Neural cell (in vitro differentiated cells): ENCODE data around the gene LARP6. TPM values are rescaled to one million over a fixed set of nuclear protein-coding genes. Genes with fewer than 3 reads are reported as not detected.

Experiments used
- H2AFZ ChIP-seq: fragments of 200-600, 300-800 bp; sonication (generic), shearing (Covaris generic); 2 replicates; pipeline ENCODE4 v1.6.0; 2014; ENCODE audit warnings: low read depth, mild to moderate bottlenecking, antibody characterized with exemption, low read length, moderate library complexity
- H3F3A ChIP-seq: fragments of 200-600 bp; shearing (Covaris generic); 2 replicates; pipeline ENCODE4 v1.6.1; 2016; ENCODE audit warnings: mild to moderate bottlenecking, moderate library complexity, mixed read lengths, antibody characterized with exemption, low read length; ENCODE audit not compliant: insufficient read depth, poor library complexity, severe bottlenecking
- H3K27ac ChIP-seq: fragments of 200-600, 300-800 bp; sonication (generic), shearing (Covaris generic); 2 replicates; pipeline ENCODE4 v1.5.1; 2014; ENCODE audit warnings: mild to moderate bottlenecking, low read length, moderate library complexity
- H3K27me3 ChIP-seq: fragments of 300-800, 200-600 bp; sonication (generic), shearing (Covaris generic); 2 replicates; pipeline ENCODE4 v1.6.0; 2014; ENCODE audit warnings: mild to moderate bottlenecking, low read depth, low read length, moderate library complexity; ENCODE audit not compliant: insufficient read depth
- H3K36me3 ChIP-seq: fragments of 300-800, 200-600 bp; sonication (generic), shearing (Covaris generic); 2 replicates; pipeline ENCODE4 v1.5.1; 2014; ENCODE audit warnings: mild to moderate bottlenecking, antibody characterized with exemption, low read length, moderate library complexity; ENCODE audit not compliant: insufficient read depth
- H3K4me2 ChIP-seq: fragments of 300-800, 200-600 bp; sonication (generic), shearing (Covaris generic); 2 replicates; pipeline ENCODE4 v1.6.0; 2014; ENCODE audit warnings: mild to moderate bottlenecking, low read length
- H3K4me3 ChIP-seq: fragments of 300-800, 200-600 bp; sonication (generic), shearing (Covaris generic); 2 replicates; pipeline ENCODE4 v1.5.1; 2014; ENCODE audit warnings: mild to moderate bottlenecking, low read length, moderate library complexity
- H3K79me2 ChIP-seq: fragments of 200-600 bp; shearing (Covaris generic); replicated peaks from 2 replicates; pipeline ENCODE4 v1.6.0; 2014; ENCODE audit warnings: mild to moderate bottlenecking, low read length, moderate library complexity; ENCODE audit not compliant: insufficient read depth
- H3K9ac ChIP-seq: fragments of 300-800, 200-600 bp; sonication (generic), shearing (Covaris generic); 2 replicates; pipeline ENCODE4 v1.6.1; 2016; ENCODE audit warnings: mild to moderate bottlenecking, low read length, mixed read lengths
- H3K9me2 ChIP-seq: fragments of 200-600 bp; shearing (Covaris generic); 2 replicates; pipeline ENCODE4 v1.6.1; 2016; ENCODE audit warnings: mild to moderate bottlenecking, low read length, mixed read lengths; ENCODE audit not compliant: insufficient read depth
- H3K9me3 ChIP-seq: fragments of 200-600, 300-800 bp; sonication (generic), shearing (Covaris generic); 2 replicates; pipeline ENCODE4 v1.6.1; 2016; ENCODE audit warnings: mild to moderate bottlenecking, mixed run types, low read length, moderate library complexity, mixed read lengths
- H4K20me1 ChIP-seq: fragments of 200-600 bp; shearing (Covaris generic); 2 replicates; pipeline ENCODE4 v1.6.1; 2016; ENCODE audit warnings: mild to moderate bottlenecking, mixed run types; ENCODE audit not compliant: insufficient read depth
- CTCF ChIP-seq: fragments of 450-650 bp; IDR thresholded peaks from 2 replicates; pipeline ENCODE4 v1.5.1; 2014; ENCODE audit warnings: antibody characterized with exemption, mild to moderate bottlenecking, moderate library complexity; ENCODE audit not compliant: poor library complexity, severe bottlenecking
- EP300 ChIP-seq: fragments of 450-650 bp; conservative IDR thresholded peaks from 2 replicates; pipeline ENCODE4 v1.6.1; 2014; ENCODE audit warnings: antibody characterized with exemption, mild to moderate bottlenecking, moderate library complexity; ENCODE audit not compliant: poor library complexity, severe bottlenecking
- EZH2 ChIP-seq: fragments of 200-600, 300-800 bp; shearing (Covaris generic), sonication (generic); IDR thresholded peaks from 2 replicates; pipeline ENCODE4 v1.6.1; 2014; ENCODE audit warnings: antibody characterized with exemption, low read length, borderline replicate concordance, mild to moderate bottlenecking; ENCODE audit not compliant: insufficient read depth, poor library complexity, severe bottlenecking
- MXI1 ChIP-seq: fragments of 450-650 bp; conservative IDR thresholded peaks from 2 replicates; pipeline ENCODE4 v1.6.1; 2014; ENCODE audit warnings: antibody characterized with exemption, mild to moderate bottlenecking; ENCODE audit not compliant: poor library complexity, severe bottlenecking
- POLR2AphosphoS5 ChIP-seq: IDR thresholded peaks from 2 replicates; pipeline ENCODE4 v1.6.1; 2012
- RAD21 ChIP-seq: fragments of 450-650 bp; conservative IDR thresholded peaks from 2 replicates; pipeline ENCODE4 v1.6.1; 2014; ENCODE audit warnings: antibody characterized with exemption, mild to moderate bottlenecking, moderate library complexity
- REST ChIP-seq: IDR thresholded peaks from 2 replicates; pipeline ENCODE4 v1.6.1; 2012; ENCODE audit warnings: borderline replicate concordance
- SMC3 ChIP-seq: fragments of 450-650 bp; conservative IDR thresholded peaks from 2 replicates; pipeline ENCODE4 v1.6.1; 2014; ENCODE audit warnings: antibody characterized with exemption, mild to moderate bottlenecking, moderate library complexity; ENCODE audit not compliant: poor library complexity
- TAF1 ChIP-seq: IDR thresholded peaks from 2 replicates; pipeline ENCODE4 v1.6.1; 2012; ENCODE audit warnings: low read depth
- polyA plus RNA-seq: library from polyadenylated mRNA; depleted of rRNA; stranded (reverse); fragments of >200 nt; gene quantifications from 2 replicates; pipeline ENCODE4 v1.2.3, GENCODE V29; 2014

LARP6 gene
- polyA plus RNA-seq, 1 donor from 2014 or later: 20.4 TPM

GRCh38 chr15:70825841-70826240, 28.1 kb downstream of the LARP6 start:
- no peaks in the 10 kb centered on the region for H4K20me1 ChIP-seq
- no peak overlapping the region for H2AFZ ChIP-seq
- H3K4me3 ChIP-seq: no peak overlapping the region
- H3K9ac ChIP-seq: no peak overlapping the region
- no peaks in the 10 kb centered on the region for H3K9me3 ChIP-seq
- TF ChIP-seq SMC3 (no peak), RAD21 (no peak), REST (no peak), CTCF (no peak), POLR2AphosphoS5 (no peak), EP300 (no peak), TAF1 (no peak), MXI1 (no peak), EZH2 (no peak)
- H3K9me2 ChIP-seq: no peaks in the 10 kb centered on the region
- no peaks in the 10 kb centered on the region for H3K27me3 ChIP-seq
- H3K36me3 ChIP-seq: no peaks in the 10 kb centered on the region
- H3K27ac ChIP-seq: no peak overlapping the region
- H3K79me2 ChIP-seq: no peaks in the 10 kb centered on the region
- no peaks in the 10 kb centered on the region for H3F3A ChIP-seq
- no peak overlapping the region for H3K4me2 ChIP-seq

- H3K79me2 ChIP-seq: no peaks in the 10 kb centered on the region
- no peak overlapping the region for H3K4me3 ChIP-seq
- no peak overlapping the region for H3K9ac ChIP-seq
- no peak overlapping the region for H3K4me2 ChIP-seq
- no peaks in the 10 kb centered on the region for H3K27me3 ChIP-seq
- H3K9me2 ChIP-seq: no peaks in the 10 kb centered on the region
- H3K9me3 ChIP-seq: no peaks in the 10 kb centered on the region
- no peak overlapping the region for H2AFZ ChIP-seq
- H4K20me1 ChIP-seq: no peaks in the 10 kb centered on the region
- H3K27ac ChIP-seq: no peak overlapping the region
- no peak for TF ChIP-seq CTCF
- TF ChIP-seq EP300: no peak
- no peak for TF ChIP-seq REST
- no peaks in the 10 kb centered on the region for H3K36me3 ChIP-seq
- no peaks in the 10 kb centered on the region for H3F3A ChIP-seq
Measured at GRCh38 chr15:70823196-70823595, 30.8 kb downstream of the LARP6 start.
